ENCODE data around the gene ADGRG6.

ADGRG6 gene

GRCh38 chr6:142318714-142319113, 16.9 kb downstream of the ADGRG6 start:
- Histone ChIP-seq H3K36me3 (replicated peaks) (no peaks in the 10 kb centered on the region), H3K4me1 (no peaks in the 10 kb centered on the region), H3K27me3 (ENCODE audit: low read depth) (no peaks in the 10 kb centered on the region), H3K9me3 (no peaks in the 10 kb centered on the region), H3K4me3 (no peak overlapping the region)
- no peak for DNase-seq (ENCODE audit: low spot score in 2 of 2)
- in situ Hi-C loops (cut with MboI; ENCODE audit: low sequenced_read_pairs), result no loop called here

GRCh38 chr6:142320366-142320765, 18.6 kb downstream of the ADGRG6 start:
- in situ Hi-C loops (cut with MboI; ENCODE audit: low sequenced_read_pairs), result no loop called here
- Histone ChIP-seq H3K4me1 (no peaks in the 10 kb centered on the region; the same call in 1 of the 2 replicates), H3K27me3 (ENCODE audit: low read depth) (no peaks in the 10 kb centered on the region), H3K4me3 (no peak overlapping the region), H3K9me3 (no peaks in the 10 kb centered on the region), H3K36me3 (replicated peaks) (no peaks in the 10 kb centered on the region)
- no peak for DNase-seq (ENCODE audit: low spot score in 2 of 2)

GRCh38 chr6:142321451-142321850, 19.6 kb downstream of the ADGRG6 start:
- in situ Hi-C loops (cut with MboI; ENCODE audit: low sequenced_read_pairs), result no loop called here
- H3K27me3 ChIP-seq (ENCODE audit: low read depth), result no peaks in the 10 kb centered on the region
- no peak for DNase-seq (ENCODE audit: low spot score in 2 of 2)
- no peak overlapping the region for H3K4me3 ChIP-seq
- H3K36me3 ChIP-seq (replicated peaks), result no peaks in the 10 kb centered on the region
- H3K4me1 ChIP-seq, result no peaks in the 10 kb centered on the region; the same call in 1 of the 2 replicates
- H3K9me3 ChIP-seq, result no peaks in the 10 kb centered on the region

DNA sequence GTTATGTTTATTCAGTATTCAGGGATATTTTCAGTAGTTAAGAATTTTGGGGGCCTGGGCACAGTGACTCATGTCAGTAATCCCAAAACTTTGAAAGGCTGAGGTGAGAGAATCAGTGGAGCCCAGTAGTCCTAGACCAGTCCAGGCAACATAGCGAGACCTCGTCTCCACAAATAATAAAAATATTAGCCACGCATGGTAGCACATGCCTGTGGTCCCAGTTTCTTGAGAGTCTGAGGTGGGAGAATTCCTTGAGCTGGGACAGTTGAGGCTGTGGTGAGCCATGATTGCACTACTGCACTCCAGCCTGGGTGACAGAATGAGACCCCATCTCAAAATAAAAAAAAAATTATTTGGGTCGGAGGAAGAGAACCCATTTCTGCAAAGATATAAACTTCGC, 20.3 kb downstream of the ADGRG6 start:
- H3K36me3 ChIP-seq (replicated peaks), result no peaks in the 10 kb centered on the region
- in situ Hi-C loops (cut with MboI; ENCODE audit: low sequenced_read_pairs), result no loop called here
- H3K27me3 ChIP-seq (ENCODE audit: low read depth), result no peaks in the 10 kb centered on the region
- DNase-seq (ENCODE audit: low spot score in 2 of 2), result no peak
- H3K4me3 ChIP-seq, result no peak overlapping the region
- no peaks in the 10 kb centered on the region; the same call in 1 of the 2 replicates for H3K4me1 ChIP-seq
- H3K9me3 ChIP-seq, result no peaks in the 10 kb centered on the region

- Histone ChIP-seq H3K9me3 (no peaks in the 10 kb centered on the region), H3K4me3 (no peak overlapping the region), H3K27me3 (ENCODE audit: low read depth) (no peaks in the 10 kb centered on the region), H3K36me3 (replicated peaks) (no peaks in the 10 kb centered on the region), H3K4me1 (no peaks in the 10 kb centered on the region; the same call in 1 of the 2 replicates)
- DNase-seq (ENCODE audit: low spot score in 2 of 2), result no peak
- in situ Hi-C loops (cut with MboI; ENCODE audit: low sequenced_read_pairs), result no loop called here
Measured at GRCh38 chr6:142322504-142323198, 20.8 kb downstream of the ADGRG6 start.

DNA sequence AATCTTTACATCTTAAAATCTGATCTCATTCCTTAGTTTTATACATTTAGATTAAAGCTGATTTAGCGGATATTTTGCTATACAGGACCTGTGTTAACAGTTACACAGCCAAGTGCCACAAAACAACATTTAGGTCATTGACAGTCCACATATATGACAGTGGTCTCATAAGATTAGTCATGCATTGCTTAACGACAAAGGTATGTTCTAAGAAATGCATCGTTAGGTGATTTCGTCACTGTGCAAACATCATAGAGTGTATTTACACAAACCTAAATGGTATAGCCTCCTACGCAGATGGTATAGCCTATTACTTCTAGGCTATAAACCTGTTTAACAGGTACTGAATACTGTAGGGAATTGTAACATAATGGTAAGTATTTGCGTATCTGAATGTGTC, 21.6 kb downstream of the ADGRG6 start:
- Histone ChIP-seq H3K36me3 (replicated peaks) (no peaks in the 10 kb centered on the region), H3K27me3 (ENCODE audit: low read depth) (no peaks in the 10 kb centered on the region), H3K4me1 (no peaks in the 10 kb centered on the region; the same call in 1 of the 2 replicates), H3K4me3 (no peak overlapping the region), H3K9me3 (no peaks in the 10 kb centered on the region)
- in situ Hi-C loops (cut with MboI; ENCODE audit: low sequenced_read_pairs), result no loop called here
- DNase-seq (ENCODE audit: low spot score in 2 of 2), result no peak

DNA sequence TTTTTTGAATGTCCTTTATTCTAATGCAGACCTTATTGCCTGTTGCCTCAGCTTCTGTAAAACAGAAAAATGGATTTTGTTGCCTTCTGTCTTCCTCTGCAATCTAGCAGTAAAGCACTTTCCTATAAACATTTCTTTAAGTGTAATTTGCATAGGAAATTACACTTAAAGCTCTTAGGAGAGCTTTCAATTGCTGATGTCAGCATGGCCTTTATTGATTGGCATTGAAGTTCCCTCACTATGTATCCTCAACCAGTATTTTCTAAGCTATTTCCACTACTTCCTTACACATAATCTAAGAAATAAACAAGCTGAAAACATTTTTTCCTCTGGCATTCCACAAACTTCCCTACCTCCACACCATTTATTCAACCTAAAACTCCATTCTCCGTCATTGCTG, 22.3 kb downstream of the ADGRG6 start:
- Histone ChIP-seq H3K4me3 (no peak overlapping the region), H3K4me1 (no peaks in the 10 kb centered on the region; the same call in 1 of the 2 replicates), H3K36me3 (replicated peaks) (no peaks in the 10 kb centered on the region), H3K27me3 (ENCODE audit: low read depth) (no peaks in the 10 kb centered on the region), H3K9me3 (no peaks in the 10 kb centered on the region)
- in situ Hi-C loops (cut with MboI; ENCODE audit: low sequenced_read_pairs), result no loop called here
- DNase-seq (ENCODE audit: low spot score in 2 of 2), result no peak

GRCh38 chr6:142325111-142325510, 23.3 kb downstream of the ADGRG6 start:
- Histone ChIP-seq H3K4me3 (no peak overlapping the region), H3K9me3 (no peaks in the 10 kb centered on the region), H3K36me3 (replicated peaks) (no peaks in the 10 kb centered on the region), H3K4me1 (peaks cover 3% of the 10 kb centered on the region; the same call in 1 of the 2 replicates), H3K27me3 (ENCODE audit: low read depth) (no peaks in the 10 kb centered on the region)
- DNase-seq (ENCODE audit: low spot score in 2 of 2), result no peak
- in situ Hi-C loops (cut with MboI; ENCODE audit: low sequenced_read_pairs), result no loop called here

DNA sequence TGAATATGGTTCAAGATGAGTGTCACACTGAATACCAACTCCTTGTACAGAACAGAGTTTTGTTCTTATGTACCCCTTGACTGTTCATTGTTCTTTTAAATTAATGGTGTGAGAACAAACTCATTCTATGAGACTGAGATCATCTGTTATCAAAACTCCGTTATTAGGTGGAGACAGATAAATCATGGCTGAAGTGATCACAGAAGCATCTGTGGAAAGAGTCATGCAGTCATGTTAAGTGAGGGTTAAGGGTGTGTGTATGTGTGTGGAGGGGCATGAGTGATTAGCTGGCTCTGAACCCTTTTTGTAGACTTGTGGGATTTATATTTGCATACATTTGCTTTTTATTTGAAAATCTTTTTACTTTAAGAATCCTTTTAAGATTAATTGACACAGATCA, 24.7 kb downstream of the ADGRG6 start:
- peaks cover 3% of the 10 kb centered on the region; the same call in 1 of the 2 replicates for H3K4me1 ChIP-seq

GRCh38 chr6:142328070-142328469, 26.3 kb downstream of the ADGRG6 start:
- Histone ChIP-seq H3K9me3 (no peaks in the 10 kb centered on the region), H3K4me1 (peaks cover 3% of the 10 kb centered on the region; the same call in 1 of the 2 replicates), H3K27me3 (ENCODE audit: low read depth) (no peaks in the 10 kb centered on the region), H3K36me3 (replicated peaks) (no peaks in the 10 kb centered on the region), H3K4me3 (no peak overlapping the region)
- DNase-seq (ENCODE audit: low spot score in 2 of 2), result no peak
- in situ Hi-C loops (cut with MboI; ENCODE audit: low sequenced_read_pairs), result no loop called here

More for the DNA sequence above, 24.7 kb downstream of the ADGRG6 start:
- in situ Hi-C loops (cut with MboI; ENCODE audit: low sequenced_read_pairs), result no loop called here
- Histone ChIP-seq H3K4me3 (no peak overlapping the region), H3K36me3 (replicated peaks) (no peaks in the 10 kb centered on the region), H3K27me3 (ENCODE audit: low read depth) (no peaks in the 10 kb centered on the region), H3K9me3 (no peaks in the 10 kb centered on the region)
- DNase-seq (ENCODE audit: low spot score in 2 of 2), result no peak

- in situ Hi-C loops (cut with MboI; ENCODE audit: low sequenced_read_pairs), result no loop called here
- peaks cover 3% of the 10 kb centered on the region; the same call in 1 of the 2 replicates for H3K4me1 ChIP-seq
- no peaks in the 10 kb centered on the region for H3K9me3 ChIP-seq
- H3K4me3 ChIP-seq, result no peak overlapping the region
- DNase-seq (ENCODE audit: low spot score in 2 of 2), result peak in 1 of 2 experiments; percentile 33
- H3K27me3 ChIP-seq (ENCODE audit: low read depth), result no peaks in the 10 kb centered on the region
- no peaks in the 10 kb centered on the region for H3K36me3 ChIP-seq (replicated peaks)
Measured at GRCh38 chr6:142329486-142330113, 27.8 kb downstream of the ADGRG6 start.

DNA sequence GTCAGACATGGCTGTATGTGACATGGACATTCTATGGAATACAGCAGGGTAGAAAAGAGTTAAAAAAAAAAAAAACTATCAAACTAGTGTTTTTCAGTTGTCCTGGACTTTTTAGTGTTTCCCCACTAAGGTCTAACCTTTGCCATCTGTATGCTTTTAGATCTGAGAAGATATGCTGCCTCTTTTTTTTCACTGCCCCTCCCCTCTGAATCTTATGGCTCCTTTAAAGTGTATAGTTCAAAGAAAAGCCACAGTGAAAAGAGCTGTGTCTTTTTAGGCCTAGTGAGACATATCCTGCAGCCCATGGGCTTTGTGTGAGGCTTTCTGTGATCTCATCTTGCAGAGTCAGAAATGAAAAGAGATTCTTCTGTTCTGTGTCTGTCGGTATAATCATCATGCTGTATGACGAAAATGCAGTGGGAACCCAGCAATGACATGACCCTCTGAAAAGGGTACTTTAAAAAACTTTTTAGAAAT, 29.3 kb downstream of the ADGRG6 start:
- Histone ChIP-seq H3K27me3 (ENCODE audit: low read depth) (no peaks in the 10 kb centered on the region), H3K4me1 (peaks cover 3% of the 10 kb centered on the region; the same call in 1 of the 2 replicates), H3K9me3 (no peaks in the 10 kb centered on the region), H3K36me3 (replicated peaks) (no peaks in the 10 kb centered on the region), H3K4me3 (no peak overlapping the region)
- no peak for DNase-seq (ENCODE audit: low spot score in 2 of 2)
- in situ Hi-C loops (cut with MboI; ENCODE audit: low sequenced_read_pairs), result no loop called here

- H3K27me3 ChIP-seq (ENCODE audit: low read depth), result no peaks in the 10 kb centered on the region
- peaks cover 3% of the 10 kb centered on the region; the same call in 1 of the 2 replicates for H3K4me1 ChIP-seq
- no peaks in the 10 kb centered on the region for H3K36me3 ChIP-seq (replicated peaks)
- no peak overlapping the region for H3K4me3 ChIP-seq
- no peak for DNase-seq (ENCODE audit: low spot score in 2 of 2)
- in situ Hi-C loops (cut with MboI; ENCODE audit: low sequenced_read_pairs), result no loop called here
- no peaks in the 10 kb centered on the region for H3K9me3 ChIP-seq
Measured at GRCh38 chr6:142331601-142332000, 29.8 kb downstream of the ADGRG6 start.

DNA sequence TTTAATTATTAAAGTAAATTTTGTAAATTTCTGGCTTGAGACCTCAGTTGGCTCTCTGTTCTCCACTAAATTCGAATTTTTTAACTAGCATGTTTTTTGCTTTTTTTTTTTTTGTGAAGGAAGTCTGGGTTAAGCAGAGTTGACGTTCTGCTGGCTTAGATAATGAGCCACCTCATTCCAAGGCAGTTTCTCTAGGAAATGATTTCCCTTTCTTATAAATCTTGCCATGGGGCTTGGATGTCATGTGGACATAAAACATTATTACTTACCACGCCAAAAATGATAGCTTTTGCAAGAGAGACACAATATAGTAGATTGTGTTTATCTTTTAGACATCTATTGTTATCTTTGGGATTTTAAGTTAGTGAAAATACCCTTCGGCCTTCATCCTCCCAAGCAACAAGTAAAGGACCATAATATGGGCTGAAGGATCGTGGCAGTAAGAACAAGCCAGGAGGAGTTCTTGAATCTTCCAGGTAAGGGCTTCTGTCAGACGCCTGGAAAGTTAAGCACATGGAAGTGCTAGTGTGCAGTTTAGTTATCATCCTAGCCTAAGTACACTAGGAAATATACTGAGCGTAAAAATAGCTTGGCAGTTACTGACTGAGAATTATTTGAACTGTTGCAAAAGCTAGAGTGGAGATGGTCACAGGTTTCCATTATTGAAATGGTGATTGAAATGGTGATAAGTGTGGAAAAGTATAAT, 30.7 kb downstream of the ADGRG6 start:
- Histone ChIP-seq H3K9me3 (no peaks in the 10 kb centered on the region), H3K4me1 (peaks cover 3% of the 10 kb centered on the region; the same call in 1 of the 2 replicates), H3K27me3 (ENCODE audit: low read depth) (no peaks in the 10 kb centered on the region), H3K36me3 (replicated peaks) (no peaks in the 10 kb centered on the region), H3K4me3 (no peak overlapping the region)
- in situ Hi-C loops (cut with MboI; ENCODE audit: low sequenced_read_pairs), result no loop called here
- DNase-seq (ENCODE audit: low spot score in 2 of 2), result no peak

Data from HAP-1 (cell line).